H9 (cell line): ENCODE measurements around the gene RSU1. TPM values are rescaled to one million over a fixed set of nuclear protein-coding genes. Genes with fewer than 3 reads are reported as not detected.

Source experiments
- DNase-seq: peaks from one replicate; pipeline ENCODE4 v3.0.0-alpha.2; 2017
- H2AFZ ChIP-seq: one replicate; pipeline ENCODE4 v1.6.1; 2013; ENCODE audit warnings: mild to moderate bottlenecking, low read length, control low read depth, moderate library complexity
- H2AK5ac ChIP-seq: 2 replicates; pipeline ENCODE4 v1.6.1; 2013; ENCODE audit warnings: low read length, control low read depth, mixed read lengths; ENCODE audit not compliant: insufficient read length
- H2BK120ac ChIP-seq: one replicate; pipeline ENCODE4 v1.6.1; 2013; ENCODE audit warnings: low read depth, mild to moderate bottlenecking, low read length, control low read depth, inconsistent platforms; ENCODE audit not compliant: poor library complexity, severe bottlenecking
- H2BK12ac ChIP-seq: 2 replicates; pipeline ENCODE4 v1.6.1; 2013; ENCODE audit warnings: low read length, control low read depth, mixed read lengths, low read depth; ENCODE audit not compliant: insufficient read length
- H2BK15ac ChIP-seq: 2 replicates; pipeline ENCODE4 v1.6.1; 2013; ENCODE audit warnings: low read depth, low read length, control low read depth
- H2BK20ac ChIP-seq: one replicate; pipeline ENCODE4 v1.6.1; 2013; ENCODE audit warnings: low read depth, mild to moderate bottlenecking, low read length, control low read depth, inconsistent platforms; ENCODE audit not compliant: poor library complexity, severe bottlenecking
- H2BK5ac ChIP-seq: 2 replicates; pipeline ENCODE4 v1.6.1; 2013; ENCODE audit warnings: low read length, control low read depth, mixed read lengths; ENCODE audit not compliant: insufficient read length
- H3K14ac ChIP-seq: 2 replicates; pipeline ENCODE4 v1.6.1; 2013; ENCODE audit warnings: low read length, control low read depth; ENCODE audit not compliant: insufficient read depth
- H3K18ac ChIP-seq: 2 replicates; pipeline ENCODE4 v1.6.1; 2013; ENCODE audit warnings: low read depth, mild to moderate bottlenecking, mixed read lengths, low read length, control low read depth; ENCODE audit not compliant: insufficient read length
- H3K23ac ChIP-seq: 2 replicates; pipeline ENCODE4 v1.6.1; 2013; ENCODE audit warnings: low read length, control low read depth, mixed read lengths, low read depth; ENCODE audit not compliant: insufficient read length
- H3K23me2 ChIP-seq: 2 replicates; pipeline ENCODE4 v1.6.1; 2013; ENCODE audit warnings: low read depth, mild to moderate bottlenecking, mixed read lengths, low read length, control low read depth; ENCODE audit not compliant: insufficient read length, poor library complexity, severe bottlenecking
- H3K27ac ChIP-seq: 2 replicates; pipeline ENCODE4 v1.5.1; 2013; ENCODE audit warnings: low read length, control low read depth, mixed read lengths, low read depth; ENCODE audit not compliant: insufficient read length
- H3K27me3 ChIP-seq: 2 replicates; pipeline ENCODE4 v1.6.1; 2013; ENCODE audit warnings: low read length, control low read depth, inconsistent platforms; ENCODE audit not compliant: insufficient read depth
- H3K4ac ChIP-seq: 2 replicates; pipeline ENCODE4 v1.6.1; 2013; ENCODE audit warnings: low read depth, mild to moderate bottlenecking, control low read depth, inconsistent platforms, low read length, moderate library complexity
- H3K4me1 ChIP-seq: 2 replicates; pipeline ENCODE4 v1.6.1; 2013; ENCODE audit warnings: low read length, control low read depth, inconsistent platforms; ENCODE audit not compliant: insufficient read depth
- H3K4me2 ChIP-seq: 2 replicates; pipeline ENCODE4 v1.6.1; 2013; ENCODE audit warnings: low read length, control low read depth, mixed read lengths; ENCODE audit not compliant: insufficient read length, insufficient read depth
- H3K56ac ChIP-seq: 2 replicates; pipeline ENCODE4 v1.6.1; 2013; ENCODE audit warnings: low read depth, mild to moderate bottlenecking, mixed read lengths, low read length, control low read depth; ENCODE audit not compliant: insufficient read length
- H3K79me1 ChIP-seq: 2 replicates; pipeline ENCODE4 v1.6.1; 2013; ENCODE audit warnings: low read depth, mild to moderate bottlenecking, moderate library complexity, low read length, control low read depth, inconsistent platforms; ENCODE audit not compliant: insufficient read depth, poor library complexity, severe bottlenecking
- H3K79me2 ChIP-seq: 2 replicates; pipeline ENCODE4 v1.6.1; 2013; ENCODE audit warnings: low read length, control low read depth, inconsistent platforms; ENCODE audit not compliant: insufficient read depth
- H3K9ac ChIP-seq: 2 replicates; pipeline ENCODE4 v1.6.1; 2013; ENCODE audit warnings: low read length, control low read depth, mixed read lengths; ENCODE audit not compliant: insufficient read length; ENCODE audit errors: extremely low read depth
- H3K9me3 ChIP-seq: one replicate; pipeline ENCODE4 v1.6.1; 2013; ENCODE audit warnings: low read depth, low read length, inconsistent platforms; ENCODE audit not compliant: control insufficient read depth
- H3T11ph ChIP-seq: one replicate; pipeline ENCODE4 v1.6.1; 2013; ENCODE audit warnings: mild to moderate bottlenecking, low read length, control low read depth, inconsistent platforms
- H4K20me1 ChIP-seq: one replicate; pipeline ENCODE4 v1.6.1; 2013; ENCODE audit not compliant: control insufficient read depth, insufficient read length, insufficient read depth
- H4K5ac ChIP-seq: 2 replicates; pipeline ENCODE4 v1.6.1; 2013; ENCODE audit warnings: low read depth, mild to moderate bottlenecking, mixed read lengths, low read length, control low read depth; ENCODE audit not compliant: insufficient read length
- H4K8ac ChIP-seq: replicated peaks from 2 replicates; pipeline ENCODE4 v1.6.1; 2013; ENCODE audit warnings: low read length, control low read depth, mixed read lengths, low read depth; ENCODE audit not compliant: insufficient read length
- H4K91ac ChIP-seq: 2 replicates; pipeline ENCODE4 v1.6.1; 2013; ENCODE audit warnings: low read depth, mild to moderate bottlenecking, moderate library complexity, mixed read lengths, low read length, control low read depth; ENCODE audit not compliant: insufficient read length
- H3K27ac Mint-ChIP-seq, 3 experiments: 2 replicates in 2 of 3; 3 replicates in 1 of 3; pipeline ENCODE4 v1.8.0; 2020 to 2021; ENCODE audit warnings: mixed read lengths in 3 of 3, mild to moderate bottlenecking in 1 of 3, moderate library complexity in 1 of 3
- H3K27me3 Mint-ChIP-seq: 2 replicates; pipeline ENCODE4 v1.8.0; 2021; ENCODE audit warnings: low read depth, mild to moderate bottlenecking, moderate library complexity, mixed read lengths
- H3K36me3 Mint-ChIP-seq, 3 experiments: 2 replicates in 2 of 3; 3 replicates in 1 of 3; pipeline ENCODE4 v1.8.0; 2020 to 2021; ENCODE audit warnings: low read depth in 3 of 3, mixed read lengths in 3 of 3; ENCODE audit not compliant: insufficient read depth in 1 of 3
- H3K4me1 Mint-ChIP-seq, 2 experiments: 2 replicates each; pipeline ENCODE4 v1.8.0; 2020; ENCODE audit warnings: mixed read lengths in 2 of 2
- H3K4me3 Mint-ChIP-seq, 2 experiments: 2 replicates in 1 of 2; 3 replicates in 1 of 2; pipeline ENCODE4 v1.8.0; 2020 to 2021; ENCODE audit warnings: mild to moderate bottlenecking in 2 of 2, mixed read lengths in 2 of 2, moderate library complexity in 1 of 2
- H3K9me3 Mint-ChIP-seq, 2 experiments: 2 replicates in 1 of 2; 3 replicates in 1 of 2; pipeline ENCODE4 v1.8.0; 2020; ENCODE audit warnings: mild to moderate bottlenecking in 2 of 2, mixed read lengths in 2 of 2, moderate library complexity in 1 of 2
- WGBS: extraction: QIAGEN DNeasy Blood & Tissue Kit; methylation state at CpG from one replicate; pipeline ENCODE4 v1.1.7; 2013; ENCODE audit warnings: missing lambda C conversion rate, low lambda C conversion rate, mixed read lengths; ENCODE audit not compliant: insufficient read length; ENCODE audit errors: extremely low coverage; 5-methylcytosine and 5-hydroxymethylcytosine counted together
- total RNA-seq: library from RNA; stranded (reverse); gene quantifications from 2 replicates; pipeline ENCODE4 v1.2.1, GENCODE V29; 2021
- TF ChIP-seq, protein P1 (sequence below): fragments of 200-600 bp; sonication (generic); conservative IDR thresholded peaks from 3 replicates; pipeline ENCODE4 v1.8.0; 2021; ENCODE audit warnings: antibody characterized with exemption, mild to moderate bottlenecking

The RSU1 gene
- total RNA-seq, 1 experiment from 2014 or later = 59.4 TPM

DNA sequence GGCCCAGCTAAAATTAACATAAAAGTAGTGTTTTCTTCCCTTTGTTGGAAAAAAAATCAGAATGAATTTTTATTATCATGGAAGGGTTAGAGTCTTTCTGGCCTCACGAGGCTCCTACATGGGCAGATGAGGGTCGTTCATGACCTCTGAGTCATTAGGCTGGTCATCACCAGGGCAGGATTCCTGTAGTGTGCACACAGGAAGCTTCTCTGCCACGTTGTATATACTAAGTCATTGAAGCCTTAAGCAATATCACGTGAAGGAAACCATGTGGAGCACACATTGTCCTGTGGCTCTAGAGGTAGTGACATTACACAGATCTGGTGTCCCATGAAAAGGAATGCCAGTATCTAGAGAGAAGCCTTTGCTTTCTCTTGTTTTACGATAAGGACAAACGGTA lies 210.8 kb downstream of the RSU1 start:
- Histone ChIP-seq H3K27me3 (no peaks in the 10 kb centered on the region), H3K79me2 (no peaks in the 10 kb centered on the region), H2BK15ac (no peak overlapping the region), H2BK12ac (no peak overlapping the region), H2BK120ac (no peak overlapping the region), H3K23me2 (no peaks in the 10 kb centered on the region), H3K4ac (no peak overlapping the region), H3K18ac (no peak overlapping the region), H3K4me1 (no peaks in the 10 kb centered on the region), H3K23ac (no peak overlapping the region), H2BK20ac (no peak overlapping the region), H3K9me3 (no peaks in the 10 kb centered on the region), H3K79me1 (no peaks in the 10 kb centered on the region), H2BK5ac (no peak overlapping the region), H4K5ac (no peak overlapping the region), H3K27ac (no peak overlapping the region), H2AK5ac (no peak overlapping the region), H4K91ac (no peak overlapping the region), H4K20me1 (no peaks in the 10 kb centered on the region), H4K8ac (no peak overlapping the region), H3K56ac (no peak overlapping the region), H3K9ac (no peak overlapping the region), H3K4me2 (no peak overlapping the region), H3T11ph (no peak overlapping the region), H2AFZ (no peak overlapping the region), H3K14ac (no peak overlapping the region)
- no peak overlapping the region for H3K4me3 Mint-ChIP-seq
- TF ChIP-seq, protein P1, sequence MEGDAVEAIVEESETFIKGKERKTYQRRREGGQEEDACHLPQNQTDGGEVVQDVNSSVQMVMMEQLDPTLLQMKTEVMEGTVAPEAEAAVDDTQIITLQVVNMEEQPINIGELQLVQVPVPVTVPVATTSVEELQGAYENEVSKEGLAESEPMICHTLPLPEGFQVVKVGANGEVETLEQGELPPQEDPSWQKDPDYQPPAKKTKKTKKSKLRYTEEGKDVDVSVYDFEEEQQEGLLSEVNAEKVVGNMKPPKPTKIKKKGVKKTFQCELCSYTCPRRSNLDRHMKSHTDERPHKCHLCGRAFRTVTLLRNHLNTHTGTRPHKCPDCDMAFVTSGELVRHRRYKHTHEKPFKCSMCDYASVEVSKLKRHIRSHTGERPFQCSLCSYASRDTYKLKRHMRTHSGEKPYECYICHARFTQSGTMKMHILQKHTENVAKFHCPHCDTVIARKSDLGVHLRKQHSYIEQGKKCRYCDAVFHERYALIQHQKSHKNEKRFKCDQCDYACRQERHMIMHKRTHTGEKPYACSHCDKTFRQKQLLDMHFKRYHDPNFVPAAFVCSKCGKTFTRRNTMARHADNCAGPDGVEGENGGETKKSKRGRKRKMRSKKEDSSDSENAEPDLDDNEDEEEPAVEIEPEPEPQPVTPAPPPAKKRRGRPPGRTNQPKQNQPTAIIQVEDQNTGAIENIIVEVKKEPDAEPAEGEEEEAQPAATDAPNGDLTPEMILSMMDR = no peak
- no peak overlapping the region for H3K27ac Mint-ChIP-seq
- H3K27me3 Mint-ChIP-seq = no peaks in the 10 kb centered on the region
- no peaks in the 10 kb centered on the region for H3K9me3 Mint-ChIP-seq
- peaks cover 0 to under 1% of the 10 kb centered on the region in 2 experiments; a peak in 1 of 4 replicates for H3K4me1 Mint-ChIP-seq
- DNase-seq = no peak
- WGBS = no CpG with 5 or more reads among the region's 6 CpGs
- no peaks in the 10 kb centered on the region for H3K36me3 Mint-ChIP-seq
